Mononuclear cell (primary cell): ENCODE measurements around the gene LRRC61. TPM values are rescaled to one million over a fixed set of nuclear protein-coding genes. Genes with fewer than 3 reads are reported as not detected.
"Not testable (repeated sequence)": the region's sequence is repeated elsewhere in the genome, so short reads cannot be mapped to it uniquely, and the experiment has no call there.

ENCODE experiments used
- H3K27me3 ChIP-seq: 2 replicates; pipeline ENCODE4 v1.6.0; 2011; ENCODE audit warnings: low read length, control low read depth; ENCODE audit not compliant: insufficient read depth
- H3K4me1 ChIP-seq: 2 replicates; pipeline ENCODE4 v1.5.1; 2011; ENCODE audit warnings: mild to moderate bottlenecking, low read length, control low read depth; ENCODE audit not compliant: insufficient read depth
- H3K4me3 ChIP-seq: 2 replicates; pipeline ENCODE4 v1.5.1; 2011; ENCODE audit warnings: mild to moderate bottlenecking, low read length, moderate library complexity
- H3K9me3 ChIP-seq: 2 replicates; pipeline ENCODE4 v1.5.1; 2011; ENCODE audit warnings: low read depth, mild to moderate bottlenecking, control low read depth, low read length
- total RNA-seq: library from RNA; depleted of rRNA; stranded (reverse); fragments of >200 nt; gene quantifications from one replicate; pipeline ENCODE4 v1.2.3, GENCODE V29; 2012

Gene LRRC61
- total RNA-seq: 15.6 TPM

GRCh38 chr7:150322833-150323681, at the start of gene LRRC61, which contains the start of gene ACTR3C:
LRRC61 (plus strand) TSS chr7:150323355; CDS start chr7:150336862, 13,507 bp downstream.
ACTR3C (minus strand) TSS chr7:150323545; CDS start chr7:150295296, 28,249 bp downstream.
- peaks cover 38% of the 10 kb centered on the region for H3K4me1 ChIP-seq
- H3K27me3 ChIP-seq: no peaks in the 10 kb centered on the region
- peak within 1 kb of the TSS; percentile 79 for H3K4me3 ChIP-seq
- H3K9me3 ChIP-seq: no peaks in the 10 kb centered on the region

GRCh38 chr7:150276132-150276695, 46.9 kb upstream of the LRRC61 start:
- H3K9me3 ChIP-seq, H3K4me1 ChIP-seq, H3K27me3 ChIP-seq, H3K4me3 ChIP-seq: not testable (repeated sequence)

GRCh38 chr7:150278383-150278782, 44.8 kb upstream of the LRRC61 start:
- H3K9me3 ChIP-seq, H3K27me3 ChIP-seq, H3K4me1 ChIP-seq, H3K4me3 ChIP-seq: not testable (repeated sequence)

GRCh38 chr7:150281681-150282403, 41.3 kb upstream of the LRRC61 start:
- not testable (repeated sequence) for H3K9me3 ChIP-seq, H3K4me1 ChIP-seq, H3K27me3 ChIP-seq, H3K4me3 ChIP-seq

GRCh38 chr7:150283111-150283510, 40.0 kb upstream of the LRRC61 start:
- H3K4me1 ChIP-seq, H3K4me3 ChIP-seq, H3K9me3 ChIP-seq, H3K27me3 ChIP-seq: not testable (repeated sequence)

- H3K4me1 ChIP-seq, H3K4me3 ChIP-seq, H3K9me3 ChIP-seq, H3K27me3 ChIP-seq: not testable (repeated sequence)
These were observed 39.5 kb upstream of the LRRC61 start for GRCh38 chr7:150283608-150284007.

GRCh38 chr7:150285849-150286754, 37.1 kb upstream of the LRRC61 start:
- H3K4me1 ChIP-seq, H3K4me3 ChIP-seq, H3K9me3 ChIP-seq, H3K27me3 ChIP-seq: not testable (repeated sequence)

- not testable (repeated sequence) for H3K27me3 ChIP-seq
These were observed 35.3 kb upstream of the LRRC61 start for GRCh38 chr7:150287815-150288214.

GRCh38 chr7:150288816-150289215, 34.3 kb upstream of the LRRC61 start:
- H3K9me3 ChIP-seq, H3K27me3 ChIP-seq, H3K4me3 ChIP-seq, H3K4me1 ChIP-seq: not testable (repeated sequence)

More at GRCh38 chr7:150287815-150288214, 35.3 kb upstream of the LRRC61 start:
- not testable (repeated sequence) for H3K9me3 ChIP-seq, H3K4me3 ChIP-seq, H3K4me1 ChIP-seq

- H3K4me3 ChIP-seq, H3K4me1 ChIP-seq, H3K27me3 ChIP-seq, H3K9me3 ChIP-seq: not testable (repeated sequence)
These were observed 32.8 kb upstream of the LRRC61 start for GRCh38 chr7:150290317-150290716.

- not testable (repeated sequence) for H3K4me3 ChIP-seq, H3K4me1 ChIP-seq, H3K27me3 ChIP-seq, H3K9me3 ChIP-seq
These were observed 28.1 kb upstream of the LRRC61 start for GRCh38 chr7:150295027-150295426.

- not testable (repeated sequence) for H3K9me3 ChIP-seq, H3K4me1 ChIP-seq, H3K4me3 ChIP-seq, H3K27me3 ChIP-seq
These were observed 27.5 kb upstream of the LRRC61 start for GRCh38 chr7:150295614-150296013.

- H3K27me3 ChIP-seq: not testable (repeated sequence)
These were observed 26.4 kb upstream of the LRRC61 start for GRCh38 chr7:150296802-150297201.

GRCh38 chr7:150297978-150298377, 25.2 kb upstream of the LRRC61 start:
- H3K27me3 ChIP-seq, H3K9me3 ChIP-seq, H3K4me1 ChIP-seq, H3K4me3 ChIP-seq: not testable (repeated sequence)

More at GRCh38 chr7:150296802-150297201, 26.4 kb upstream of the LRRC61 start:
- not testable (repeated sequence) for H3K9me3 ChIP-seq, H3K4me3 ChIP-seq, H3K4me1 ChIP-seq

GRCh38 chr7:150302908-150303310, 20.2 kb upstream of the LRRC61 start:
- not testable (repeated sequence) for H3K4me1 ChIP-seq, H3K4me3 ChIP-seq, H3K9me3 ChIP-seq, H3K27me3 ChIP-seq
